PFSK-1 (cell line): Measurements from ENCODE around the gene ZNF683.

ENCODE experiments used
- POLR2AphosphoS5 ChIP-seq: IDR thresholded peaks from 2 replicates; pipeline ENCODE4 v1.6.1; 2012; ENCODE audit warnings: low read depth, mild to moderate bottlenecking, control low read depth, low read length, moderate library complexity
- SIN3A ChIP-seq: IDR thresholded peaks from 2 replicates; pipeline ENCODE4 v1.6.1; 2012; ENCODE audit warnings: mild to moderate bottlenecking, low read length, moderate library complexity, borderline replicate concordance; ENCODE audit not compliant: insufficient read depth
- TAF1 ChIP-seq: IDR thresholded peaks from 2 replicates; pipeline ENCODE4 v1.6.1; 2012; ENCODE audit warnings: low read length, control low read depth, borderline replicate concordance; ENCODE audit not compliant: insufficient read depth

GRCh38 chr1:26384076-26384475 lies 11.5 kb upstream of the ZNF683 start:
- TF ChIP-seq POLR2AphosphoS5 = no peak
- TF ChIP-seq TAF1 = no peak
- no peak for TF ChIP-seq SIN3A
